Left renal pelvis (tissue), 4 donors: Measurements from ENCODE around the gene TMX2. TPM values are rescaled to one million over a fixed set of nuclear protein-coding genes. Genes with fewer than 3 reads are reported as not detected.
"Not testable (repeated sequence)": the region's sequence is repeated elsewhere in the genome, so short reads cannot be mapped to it uniquely, and the experiment has no call there.

Source experiments
- DNase-seq, 4 donors: peaks; one replicate each; pipeline ENCODE4 v3.0.0-alpha.2; 2013; ENCODE audit warnings: low read depth in 4 of 4, low spot score in 3 of 4
- polyA plus RNA-seq, 4 donors: library from polyadenylated mRNA; unstranded; fragments of 120-200 nt; gene quantifications; one replicate each; pipeline ENCODE4 v1.2.1, GENCODE V29; 2013; ENCODE audit not compliant: insufficient read length in 4 of 4

Gene TMX2
- polyA plus RNA-seq, 4 donors: 81.6 to 126 (median 117) TPM

DNA sequence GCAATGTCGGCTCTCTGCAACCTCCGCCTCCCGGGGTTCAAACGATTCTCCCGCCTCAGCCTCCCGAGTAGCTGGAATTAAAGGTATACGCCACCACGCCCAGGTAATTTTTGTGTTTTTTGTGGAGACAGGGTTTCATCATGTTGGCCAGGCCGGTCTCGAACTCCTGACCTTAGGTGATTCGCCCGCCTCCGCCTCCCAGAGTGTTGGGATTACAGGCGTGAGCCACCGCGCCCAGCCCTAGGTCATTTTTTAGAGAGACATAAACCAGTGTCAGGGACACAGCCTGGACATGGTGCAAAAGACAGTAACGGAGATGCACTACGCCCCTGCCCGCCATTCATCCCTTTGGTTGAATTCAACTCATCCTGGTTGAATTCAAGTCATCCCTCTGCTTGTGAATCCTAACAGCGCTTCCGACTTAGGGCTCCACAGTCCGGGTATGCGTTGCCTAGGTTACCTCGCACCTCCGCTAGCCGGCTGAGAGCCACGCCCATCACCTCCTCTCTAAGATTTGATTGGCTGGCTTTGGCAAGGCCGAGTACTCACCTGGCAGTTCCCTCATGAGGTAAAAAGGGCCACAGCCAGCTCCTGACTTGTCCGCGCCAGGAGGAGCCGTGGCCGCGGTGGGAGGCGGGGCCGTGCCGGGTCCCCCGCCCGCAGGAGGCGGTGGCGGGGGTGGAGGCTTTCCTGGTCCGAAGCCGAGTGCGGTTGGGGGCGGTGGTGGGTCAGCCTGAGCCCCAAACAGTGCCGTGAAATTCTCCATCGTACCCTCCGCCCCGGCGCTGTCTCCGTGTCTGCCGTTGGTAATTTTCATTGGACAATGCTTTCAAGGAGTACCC is 758 bp upstream of the TMX2 start, which contains the start of gene MED19:
MED19 (minus strand) TSS at position 802 of the 842 bp plus-strand sequence; CDS start at position 766, 36 bp downstream.
- DNase-seq: peak; percentile 56 to 73 (median 68)

- DNase-seq: no peak
These were observed 1.4 kb downstream of the TMX2 start for GRCh38 chr11:57713835-57714234.

GRCh38 chr11:57716726-57717125 is 4.3 kb downstream of the TMX2 start:
- DNase-seq: not testable (repeated sequence)

DNA sequence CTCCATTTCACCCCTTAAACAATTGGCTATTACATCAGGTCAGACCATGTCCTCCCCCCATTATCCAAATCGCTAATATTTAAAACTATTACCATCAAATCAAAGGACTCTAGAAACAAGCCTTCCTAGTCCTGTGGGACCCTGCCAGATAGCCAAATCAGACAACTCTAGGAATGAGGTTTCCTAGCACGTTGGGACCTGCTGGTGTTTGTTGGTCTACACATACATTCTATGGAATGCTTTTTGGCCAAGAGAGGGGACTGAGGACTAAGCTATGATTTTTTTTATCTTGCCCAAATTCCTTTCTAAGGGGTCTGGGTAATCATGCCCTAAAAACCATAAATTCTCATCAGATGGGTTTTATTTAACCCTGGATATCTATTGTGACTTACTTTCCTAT is 14.8 kb downstream of the TMX2 start:
- DNase-seq: no peak

GRCh38 chr11:57728829-57729228 is 16.4 kb downstream of the TMX2 start:
- no peak for DNase-seq

GRCh38 chr11:57729479-57729878 is 17.1 kb downstream of the TMX2 start:
- DNase-seq: no peak

- DNase-seq: no peak
These were observed 20.3 kb downstream of the TMX2 start for GRCh38 chr11:57732661-57733060.

GRCh38 chr11:57735619-57736298 is 23.4 kb downstream of the TMX2 start:
- no peak for DNase-seq

DNA sequence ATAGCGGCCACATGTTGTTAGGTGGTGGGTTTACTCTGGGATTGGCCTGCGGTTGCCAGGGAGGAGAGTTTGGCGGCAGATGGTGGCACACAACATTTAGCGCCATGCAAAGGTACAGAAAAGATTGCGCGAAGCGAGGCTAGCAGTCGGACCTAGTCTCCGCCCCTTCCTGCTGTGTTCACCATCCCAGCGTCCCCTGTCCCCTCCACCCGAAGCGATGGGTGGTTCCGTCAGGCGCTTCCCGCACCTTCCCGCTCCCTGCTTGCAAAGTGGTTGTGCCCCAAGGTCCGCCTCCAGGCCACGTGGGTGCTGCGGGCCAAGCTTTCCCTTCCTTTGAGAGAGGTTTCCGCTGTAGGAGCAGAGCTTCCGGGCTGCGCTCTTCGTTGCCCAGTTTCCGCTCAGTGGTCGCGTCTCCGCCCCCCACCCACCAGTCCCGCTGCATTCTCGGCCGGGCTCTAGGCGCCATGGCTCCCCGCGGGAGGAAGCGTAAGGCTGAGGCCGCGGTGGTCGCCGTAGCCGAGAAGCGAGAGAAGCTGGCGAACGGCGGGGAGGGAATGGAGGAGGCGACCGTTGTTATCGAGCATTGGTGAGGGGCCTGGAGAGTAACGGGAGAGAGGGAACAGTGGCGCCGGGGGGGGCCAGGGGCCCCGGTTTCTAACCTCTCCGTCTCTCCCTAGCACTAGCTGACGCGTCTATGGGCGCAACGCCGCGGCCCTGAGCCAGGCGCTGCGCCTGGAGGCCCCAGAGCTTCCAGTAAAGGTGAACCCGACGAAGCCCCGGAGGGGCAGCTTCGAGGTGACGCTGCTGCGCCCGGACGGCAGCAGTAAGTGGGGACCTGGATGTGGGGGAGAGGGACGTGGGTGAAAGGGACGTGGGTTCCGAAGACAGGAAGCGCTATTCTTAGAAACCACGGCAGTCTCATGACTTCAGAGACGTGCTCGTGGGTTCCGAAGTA is 29.0 kb downstream of the TMX2 start, which contains the start of gene SELENOH:
SELENOH (plus strand) TSS at position 360 of the 955 bp plus-strand sequence; CDS start at position 465, 105 bp downstream.
- peak; percentile 91 to 95 (median 94) for DNase-seq

DNA sequence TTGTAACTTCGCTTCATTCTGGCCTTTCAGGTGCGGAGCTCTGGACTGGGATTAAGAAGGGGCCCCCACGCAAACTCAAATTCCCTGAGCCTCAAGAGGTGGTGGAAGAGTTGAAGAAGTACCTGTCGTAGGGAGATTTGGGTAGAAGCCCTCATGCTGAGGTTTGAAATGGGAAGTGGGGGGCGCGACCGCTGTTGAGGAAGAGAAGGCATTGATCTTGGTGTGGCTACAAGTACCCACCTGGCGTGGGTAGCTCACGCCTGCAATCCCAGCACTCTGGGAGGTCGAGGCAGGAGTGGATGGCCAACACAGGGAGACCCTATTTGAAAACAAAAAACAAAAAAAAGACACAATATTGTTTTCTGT is 29.7 kb downstream of the TMX2 start:
- DNase-seq: no peak

- no peak for DNase-seq
These were observed 32.0 kb downstream of the TMX2 start for GRCh38 chr11:57744357-57744756.

- DNase-seq: no peak
These were observed 32.8 kb downstream of the TMX2 start for GRCh38 chr11:57745206-57745605.

- no peak for DNase-seq
These were observed 34.5 kb downstream of the TMX2 start for GRCh38 chr11:57746920-57747319.

- DNase-seq: no peak
These were observed 38.8 kb downstream of the TMX2 start for GRCh38 chr11:57751176-57751575.

DNA sequence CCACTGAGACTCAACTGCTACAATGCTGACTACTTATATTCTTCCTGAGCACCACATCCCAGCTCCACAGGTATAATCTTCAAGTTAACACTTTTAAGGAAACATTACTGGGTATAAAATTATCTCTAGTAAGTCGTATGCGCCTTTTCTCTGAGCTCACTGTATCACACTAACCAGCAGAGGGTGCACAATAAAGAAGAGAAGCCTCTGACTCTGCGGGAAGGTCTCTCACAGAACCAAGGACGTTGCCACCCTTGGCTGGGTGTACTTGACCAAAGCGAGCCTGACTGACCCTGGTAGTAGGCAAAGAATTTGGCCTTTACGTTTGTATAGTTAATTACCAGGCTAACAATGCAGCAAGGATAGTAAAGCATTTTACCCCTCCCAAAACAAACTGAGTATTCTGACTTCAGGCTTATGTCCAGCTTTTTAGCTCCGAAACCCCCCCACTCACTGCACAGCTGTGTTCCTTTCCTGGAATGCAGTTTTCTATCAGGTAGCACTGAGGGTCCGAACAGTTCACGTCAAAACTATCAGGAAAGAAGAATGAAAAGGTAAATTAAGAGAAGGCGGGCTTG is 39.4 kb downstream of the TMX2 start, which contains the start of gene BTBD18:
BTBD18 (minus strand) TSS at position 144 of the 578 bp plus-strand sequence. CDS start 631 bp downstream, outside the sequence.
- no peak for DNase-seq

- no peak for DNase-seq
These were observed 40.6 kb downstream of the TMX2 start for GRCh38 chr11:57752954-57753353.

DNA sequence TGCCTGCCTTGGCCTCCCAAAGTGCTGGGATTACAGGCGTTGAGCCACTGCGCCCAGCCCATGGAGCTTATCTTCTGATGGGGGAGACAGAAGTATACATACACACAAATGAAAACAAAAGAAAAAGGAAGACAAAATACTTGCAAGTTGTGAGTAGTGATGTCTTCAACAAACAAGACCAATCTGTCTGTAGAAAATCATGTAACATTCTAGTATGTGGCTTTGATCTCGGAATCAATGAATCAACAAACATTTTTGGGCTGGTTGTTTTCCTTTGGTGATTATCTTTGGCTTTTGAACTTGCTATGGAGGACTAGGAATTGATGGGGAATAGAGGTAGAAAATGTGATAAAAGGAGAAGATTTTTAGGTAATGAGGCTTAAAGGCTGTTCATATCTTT is 45.8 kb downstream of the TMX2 start:
- no peak for DNase-seq

- DNase-seq: peak; percentile 94 to 97 (median 96)
These were observed 49.2 kb downstream of the TMX2 start, which contains the start of gene CTNND1 for GRCh38 chr11:57761301-57762234. CTNND1 (plus strand) TSS chr11:57761802; CDS start chr11:57791479, 29,677 bp downstream.
